Neural progenitor cell (in vitro differentiated cells): ENCODE data around the gene EIF5. TPM values are rescaled to one million over a fixed set of nuclear protein-coding genes. Genes with fewer than 3 reads are reported as not detected.

Source experiments
- DNase-seq: peaks from one replicate; pipeline ENCODE4 v3.0.0-alpha.2; 2016; ENCODE audit warnings: low spot score
- H2AFZ ChIP-seq: fragments of 200-600 bp; sonication (generic); replicated peaks from 2 replicates; pipeline ENCODE4 v1.6.1; 2016; ENCODE audit warnings: antibody characterized with exemption
- H3F3A ChIP-seq: fragments of 200-600 bp; sonication (generic); 2 replicates; pipeline ENCODE4 v1.6.1; 2016; ENCODE audit warnings: antibody characterized with exemption, low read depth
- H3K27ac ChIP-seq: fragments of 200-600 bp; sonication (generic); 2 replicates; pipeline ENCODE4 v1.5.1; 2016; ENCODE audit warnings: mild to moderate bottlenecking
- H3K27me3 ChIP-seq: fragments of 200-600 bp; sonication (generic); 2 replicates; pipeline ENCODE4 v1.6.1; 2016; ENCODE audit warnings: mild to moderate bottlenecking, moderate library complexity
- H3K36me3 ChIP-seq: fragments of 200-600 bp; sonication (generic); 2 replicates; pipeline ENCODE4 v1.5.1; 2016
- H3K4me1 ChIP-seq: fragments of 200-600 bp; sonication (generic); 2 replicates; pipeline ENCODE4 v1.6.1; 2016; ENCODE audit warnings: mixed run types
- H3K4me2 ChIP-seq: fragments of 200-600 bp; sonication (generic); 2 replicates; pipeline ENCODE4 v1.6.1; 2016
- H3K4me3 ChIP-seq: fragments of 200-600 bp; sonication (generic); 2 replicates; pipeline ENCODE4 v1.5.1; 2016
- H3K79me2 ChIP-seq: fragments of 200-600 bp; sonication (generic); 2 replicates; pipeline ENCODE4 v1.6.1; 2016; ENCODE audit warnings: low read depth
- H3K9ac ChIP-seq: fragments of 200-600 bp; sonication (generic); 2 replicates; pipeline ENCODE4 v1.6.1; 2016
- H3K9me3 ChIP-seq: fragments of 200-600 bp; sonication (generic); 2 replicates; pipeline ENCODE4 v1.5.1; 2016; ENCODE audit warnings: low read depth
- H4K20me1 ChIP-seq: fragments of 200-600 bp; sonication (generic); 2 replicates; pipeline ENCODE4 v1.6.1; 2016; ENCODE audit warnings: low read depth
- H3K27ac Mint-ChIP-seq: 3 replicates; pipeline ENCODE4 v1.8.0; 2021; ENCODE audit warnings: mixed read lengths
- H3K27me3 Mint-ChIP-seq: 2 replicates; pipeline ENCODE4 v1.8.0; 2022; ENCODE audit warnings: low read depth, mild to moderate bottlenecking, inconsistent platforms, moderate library complexity, mixed read lengths; ENCODE audit not compliant: insufficient read depth
- H3K36me3 Mint-ChIP-seq: 3 replicates; pipeline ENCODE4 v1.8.0; 2021; ENCODE audit warnings: mixed read lengths
- H3K4me1 Mint-ChIP-seq: 3 replicates; pipeline ENCODE4 v1.8.0; 2021; ENCODE audit warnings: mixed read lengths
- H3K4me3 Mint-ChIP-seq: 3 replicates; pipeline ENCODE4 v1.8.0; 2021; ENCODE audit warnings: mild to moderate bottlenecking, moderate library complexity, mixed read lengths
- H3K9me3 Mint-ChIP-seq: 3 replicates; pipeline ENCODE4 v1.8.0; 2020; ENCODE audit warnings: mixed read lengths
- EZH2 ChIP-seq: fragments of 200-600 bp; sonication (generic); IDR thresholded peaks from 2 replicates; pipeline ENCODE4 v1.6.1; 2017; ENCODE audit warnings: antibody characterized with exemption, mild to moderate bottlenecking, moderate library complexity
- EZH2phosphoT487 ChIP-seq: fragments of 200-600 bp; sonication (generic); IDR thresholded peaks from 2 replicates; pipeline ENCODE4 v1.6.1; 2017; ENCODE audit warnings: antibody characterized with exemption
- total RNA-seq: library from RNA; depleted of rRNA; stranded (reverse); fragments of >200 nt; gene quantifications from 2 replicates; pipeline ENCODE4 v1.2.3, GENCODE V29; 2015; ENCODE audit warnings: low replicate concordance
- TF ChIP-seq, protein P1 (sequence below): fragments of 200-600 bp; sonication (generic); IDR thresholded peaks from 2 replicates; pipeline ENCODE4 v1.5.1; 2017; ENCODE audit warnings: antibody characterized with exemption, mild to moderate bottlenecking

Gene EIF5
- total RNA-seq, 1 donor from 2014 or later, result 216 TPM

DNA sequence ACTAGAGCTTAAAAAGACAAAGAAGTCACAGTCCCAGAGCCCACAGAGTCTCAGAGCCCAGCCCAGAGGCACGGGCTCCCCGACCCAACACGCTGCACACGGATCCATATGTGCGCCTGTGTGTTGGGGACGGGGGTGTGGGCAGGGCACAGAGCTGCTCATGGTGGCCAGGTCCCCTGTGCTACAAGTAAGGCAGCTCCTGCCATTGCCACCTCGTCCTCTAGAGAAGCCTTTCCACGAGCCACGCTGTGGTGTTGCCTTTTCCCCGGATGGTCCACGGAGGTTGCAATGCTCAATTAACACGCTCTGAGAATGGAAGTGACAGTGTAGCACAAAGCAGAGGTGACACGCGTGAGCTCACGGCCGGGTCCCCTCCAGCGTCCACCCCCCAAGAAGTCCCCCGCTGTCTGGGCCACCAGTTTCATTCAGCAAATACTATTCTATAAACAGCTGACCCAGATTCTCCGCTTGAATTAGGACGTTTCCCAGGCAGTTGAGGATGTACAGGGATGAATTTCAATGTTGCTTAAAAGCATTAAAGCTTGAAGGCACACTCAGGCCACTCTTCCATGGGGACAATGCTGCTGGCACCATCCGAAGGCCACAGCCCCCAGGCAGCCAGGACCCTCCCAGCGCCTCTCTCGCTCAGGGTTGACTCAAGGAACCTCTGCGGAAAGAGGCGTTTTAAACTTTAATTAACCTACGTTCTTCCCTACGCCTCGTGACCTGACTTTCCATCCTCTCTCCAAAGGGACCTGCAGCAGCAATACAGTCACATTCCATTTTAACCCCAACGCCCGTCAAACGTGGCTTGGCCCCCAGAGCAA lies 22.7 kb upstream of the EIF5 start:
- Histone ChIP-seq H3K9ac (no peak overlapping the region), H3K27me3 (no peaks in the 10 kb centered on the region), H3K36me3 (no peaks in the 10 kb centered on the region), H3K27ac (no peak overlapping the region), H2AFZ (peak overlapping the region; percentile 76), H3K4me2 (no peak overlapping the region), H3K79me2 (no peaks in the 10 kb centered on the region), H4K20me1 (no peaks in the 10 kb centered on the region), H3K4me3 (no peak overlapping the region), H3K9me3 (no peaks in the 10 kb centered on the region), H3K4me1 (no peaks in the 10 kb centered on the region), H3F3A (no peaks in the 10 kb centered on the region)
- Mint-ChIP-seq H3K9me3 (peaks cover 4% of the 10 kb centered on the region), H3K4me1 (peaks cover 5% of the 10 kb centered on the region), H3K36me3 (no peaks in the 10 kb centered on the region), H3K4me3 (no peak overlapping the region), H3K27ac (peak overlapping the region; percentile 22), H3K27me3 (peaks cover 10% of the 10 kb centered on the region)
- TF ChIP-seq EZH2phosphoT487, result no peak
- TF ChIP-seq, protein P1, sequence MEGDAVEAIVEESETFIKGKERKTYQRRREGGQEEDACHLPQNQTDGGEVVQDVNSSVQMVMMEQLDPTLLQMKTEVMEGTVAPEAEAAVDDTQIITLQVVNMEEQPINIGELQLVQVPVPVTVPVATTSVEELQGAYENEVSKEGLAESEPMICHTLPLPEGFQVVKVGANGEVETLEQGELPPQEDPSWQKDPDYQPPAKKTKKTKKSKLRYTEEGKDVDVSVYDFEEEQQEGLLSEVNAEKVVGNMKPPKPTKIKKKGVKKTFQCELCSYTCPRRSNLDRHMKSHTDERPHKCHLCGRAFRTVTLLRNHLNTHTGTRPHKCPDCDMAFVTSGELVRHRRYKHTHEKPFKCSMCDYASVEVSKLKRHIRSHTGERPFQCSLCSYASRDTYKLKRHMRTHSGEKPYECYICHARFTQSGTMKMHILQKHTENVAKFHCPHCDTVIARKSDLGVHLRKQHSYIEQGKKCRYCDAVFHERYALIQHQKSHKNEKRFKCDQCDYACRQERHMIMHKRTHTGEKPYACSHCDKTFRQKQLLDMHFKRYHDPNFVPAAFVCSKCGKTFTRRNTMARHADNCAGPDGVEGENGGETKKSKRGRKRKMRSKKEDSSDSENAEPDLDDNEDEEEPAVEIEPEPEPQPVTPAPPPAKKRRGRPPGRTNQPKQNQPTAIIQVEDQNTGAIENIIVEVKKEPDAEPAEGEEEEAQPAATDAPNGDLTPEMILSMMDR, result no peak
- no peak for TF ChIP-seq EZH2
- DNase-seq, result no peak

DNA sequence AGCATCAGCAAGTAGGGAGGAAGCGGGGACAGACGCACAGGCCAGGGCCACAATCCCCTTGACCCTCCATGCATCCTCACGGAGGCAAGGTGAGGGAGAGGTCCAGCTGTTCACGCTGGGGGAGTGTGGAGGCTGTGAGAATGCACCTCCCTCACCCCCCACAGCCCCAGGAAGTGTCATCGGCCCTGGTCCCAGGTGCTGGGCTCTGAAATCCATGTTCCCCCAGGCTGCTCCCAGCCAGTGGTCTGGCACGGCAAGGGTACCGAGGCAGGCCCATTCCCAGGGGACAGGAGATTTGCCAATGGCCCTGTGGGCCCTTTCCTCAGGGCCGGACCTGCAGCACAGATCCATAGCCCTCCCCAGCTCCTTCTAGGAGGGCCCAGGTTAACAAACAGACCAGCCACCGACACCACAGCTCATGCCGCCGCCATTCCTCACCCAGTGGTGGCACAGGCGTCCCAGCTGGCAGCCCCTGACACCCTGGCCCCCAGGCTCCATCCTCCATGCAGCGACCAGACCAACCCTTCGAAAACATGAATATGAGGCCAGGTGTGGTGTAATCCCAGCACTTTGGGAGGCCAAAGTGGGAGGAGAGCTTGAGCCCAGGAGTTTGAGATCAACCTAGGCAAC lies 21.9 kb upstream of the EIF5 start:
- no peak overlapping the region for H3K9ac ChIP-seq
- H2AFZ ChIP-seq, result no peak overlapping the region
- no peaks in the 10 kb centered on the region for H4K20me1 ChIP-seq
- TF ChIP-seq EZH2phosphoT487 (no peak), EZH2 (no peak)
- TF ChIP-seq, protein P1, result no peak
- Mint-ChIP-seq H3K27me3 (peaks cover 7% of the 10 kb centered on the region), H3K4me1 (peaks cover 5% of the 10 kb centered on the region), H3K4me3 (no peak overlapping the region), H3K27ac (peak overlapping the region; percentile 22), H3K36me3 (no peaks in the 10 kb centered on the region), H3K9me3 (peaks cover 2% of the 10 kb centered on the region)
- H3K4me2 ChIP-seq, result no peak overlapping the region
- H3K4me1 ChIP-seq, result peaks cover under 1% of the 10 kb centered on the region
- DNase-seq, result no peak
- no peak overlapping the region for H3K27ac ChIP-seq
- H3K4me3 ChIP-seq, result no peak overlapping the region
- H3F3A ChIP-seq, result no peaks in the 10 kb centered on the region
- no peaks in the 10 kb centered on the region for H3K27me3 ChIP-seq
- H3K36me3 ChIP-seq, result no peaks in the 10 kb centered on the region
- no peaks in the 10 kb centered on the region for H3K79me2 ChIP-seq
- H3K9me3 ChIP-seq, result no peaks in the 10 kb centered on the region

DNA sequence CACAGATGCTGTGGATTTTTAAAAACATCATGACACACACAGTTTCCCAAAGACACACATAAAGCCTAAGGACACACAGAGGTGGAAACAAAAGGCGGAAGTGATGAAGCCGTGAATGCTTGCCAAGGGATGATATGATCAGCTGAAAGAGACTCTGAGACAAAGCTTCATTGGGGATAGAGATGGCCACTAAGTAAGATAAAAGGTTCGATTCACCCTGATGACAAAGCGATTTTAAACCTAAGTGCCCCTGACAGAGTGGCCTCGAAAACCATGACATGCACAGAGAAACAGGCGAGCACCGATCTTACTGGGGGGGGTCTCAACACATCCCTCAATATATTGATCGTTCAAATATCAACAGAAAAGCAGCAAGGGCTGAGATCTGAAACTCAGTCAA lies 20.3 kb upstream of the EIF5 start:
- Histone ChIP-seq H3K79me2 (no peaks in the 10 kb centered on the region), H3K9me3 (no peaks in the 10 kb centered on the region), H3K4me3 (no peak overlapping the region), H3K4me1 (peaks cover 5% of the 10 kb centered on the region), H3K36me3 (no peaks in the 10 kb centered on the region), H4K20me1 (no peaks in the 10 kb centered on the region), H3K27me3 (no peaks in the 10 kb centered on the region), H2AFZ (no peak overlapping the region), H3K9ac (no peak overlapping the region), H3K27ac (no peak overlapping the region), H3F3A (no peaks in the 10 kb centered on the region), H3K4me2 (no peak overlapping the region)
- Mint-ChIP-seq H3K36me3 (no peaks in the 10 kb centered on the region), H3K27ac (no peak overlapping the region), H3K4me1 (peaks cover 7% of the 10 kb centered on the region), H3K27me3 (peaks cover 7% of the 10 kb centered on the region), H3K9me3 (no peaks in the 10 kb centered on the region), H3K4me3 (no peak overlapping the region)
- TF ChIP-seq, protein P1, result no peak
- TF ChIP-seq EZH2 (no peak), EZH2phosphoT487 (no peak)
- DNase-seq, result no peak
